GM23338 (cell line): ENCODE data around the gene IGFBP5. TPM values are rescaled to one million over a fixed set of nuclear protein-coding genes. Genes with fewer than 3 reads are reported as not detected.

Experiments used
- ATAC-seq: fragments of 200-7000 bp; cut with Tn5 transposase; 3 replicates; pipeline ENCODE4 v1.9.1; 2020
- DNase-seq: peaks from one replicate; pipeline ENCODE4 v3.0.0-alpha.2; 2015; ENCODE audit warnings: low spot score
- H2AFZ ChIP-seq: fragments of 200-600 bp; sonication (generic); 2 replicates; pipeline ENCODE4 v1.8.0; 2016; ENCODE audit warnings: antibody characterized with exemption, mild to moderate bottlenecking, moderate library complexity
- H3F3A ChIP-seq: fragments of 200-600 bp; sonication (generic); replicated peaks from 2 replicates; pipeline ENCODE4 v1.8.0; 2017; ENCODE audit warnings: antibody characterized with exemption, mixed run types, low read depth
- H3K27ac ChIP-seq: fragments of 200-600 bp; sonication (generic); 2 replicates; pipeline ENCODE4 v1.6.1; 2016; ENCODE audit warnings: low read depth
- H3K27me3 ChIP-seq: fragments of 200-600 bp; sonication (generic); 2 replicates; pipeline ENCODE4 v1.8.0; 2016; ENCODE audit warnings: mild to moderate bottlenecking, mixed run types, moderate library complexity; ENCODE audit not compliant: insufficient read depth
- H3K36me3 ChIP-seq: fragments of 200-600 bp; sonication (generic); 2 replicates; pipeline ENCODE4 v1.8.0; 2016; ENCODE audit warnings: mild to moderate bottlenecking; ENCODE audit not compliant: insufficient read depth
- H3K4me1 ChIP-seq: fragments of 200-600 bp; sonication (generic); 2 replicates; pipeline ENCODE4 v1.8.0; 2016; ENCODE audit warnings: mild to moderate bottlenecking, moderate library complexity; ENCODE audit not compliant: insufficient read depth
- H3K4me2 ChIP-seq: fragments of 200-600 bp; sonication (generic); 2 replicates; pipeline ENCODE4 v1.7.1; 2017; ENCODE audit warnings: mixed run types
- H3K4me3 ChIP-seq: fragments of 200-600 bp; sonication (generic); 2 replicates; pipeline ENCODE4 v1.6.1; 2016; ENCODE audit warnings: mixed run types
- H3K79me2 ChIP-seq: fragments of 200-600 bp; sonication (generic); replicated peaks from 2 replicates; pipeline ENCODE4 v1.8.0; 2017; ENCODE audit warnings: mild to moderate bottlenecking; ENCODE audit not compliant: insufficient read depth
- H3K9me2 ChIP-seq: fragments of 200-600 bp; sonication (generic); 2 replicates; pipeline ENCODE4 v1.8.0; 2017; ENCODE audit not compliant: insufficient read depth
- H4K20me1 ChIP-seq: fragments of 200-600 bp; sonication (generic); replicated peaks from 2 replicates; pipeline ENCODE4 v1.8.0; 2017; ENCODE audit warnings: mild to moderate bottlenecking; ENCODE audit not compliant: insufficient read depth
- H3K27ac Mint-ChIP-seq: 2 replicates; pipeline ENCODE4 v1.8.0; 2020; ENCODE audit warnings: inconsistent platforms, mild to moderate bottlenecking, moderate library complexity, mixed read lengths
- H3K27me3 Mint-ChIP-seq: 3 replicates; pipeline ENCODE4 v1.8.0; 2022; ENCODE audit warnings: low read depth, mild to moderate bottlenecking, moderate library complexity, mixed read lengths, inconsistent platforms; ENCODE audit not compliant: insufficient read depth, poor library complexity
- H3K36me3 Mint-ChIP-seq: 3 replicates; pipeline ENCODE4 v1.8.0; 2021; ENCODE audit warnings: low read depth, mild to moderate bottlenecking, inconsistent platforms, moderate library complexity, mixed read lengths
- H3K4me1 Mint-ChIP-seq: 3 replicates; pipeline ENCODE4 v1.8.0; 2020; ENCODE audit warnings: mild to moderate bottlenecking, inconsistent platforms, mixed read lengths
- H3K4me3 Mint-ChIP-seq: 3 replicates; pipeline ENCODE4 v1.8.0; 2021; ENCODE audit warnings: moderate library complexity, mild to moderate bottlenecking, inconsistent platforms, mixed read lengths
- H3K9me3 Mint-ChIP-seq: 3 replicates; pipeline ENCODE4 v1.8.0; 2020; ENCODE audit warnings: moderate library complexity, mild to moderate bottlenecking, inconsistent platforms, mixed read lengths
- CREB1 ChIP-seq: fragments of 250-450 bp; sonication (Bioruptor Pico); IDR thresholded peaks from 2 replicates; pipeline ENCODE4 v1.5.0; 2020; ENCODE audit warnings: low read depth, mild to moderate bottlenecking, moderate library complexity
- CTCF ChIP-seq, 2 experiments: fragments of 200-600 bp in 1 of 2; sonication (generic) in 1 of 2; conservative IDR thresholded peaks; 2 replicates each; pipeline versions ENCODE4 v1.5.1 to v1.6.1; 2016 to 2017; ENCODE audit warnings: antibody characterized with exemption in 2 of 2, low read depth in 2 of 2, mild to moderate bottlenecking in 2 of 2, moderate library complexity in 1 of 2
- ETS1 ChIP-seq: IDR thresholded peaks from 2 replicates; pipeline ENCODE4 v1.6.1; 2016; ENCODE audit warnings: antibody characterized with exemption
- EZH2 ChIP-seq: fragments of 200-600 bp; sonication (generic); IDR thresholded peaks from one replicate; pipeline ENCODE4 v1.8.0; 2017; ENCODE audit warnings: antibody characterized with exemption, mild to moderate bottlenecking, low read depth; ENCODE audit not compliant: unreplicated experiment
- EZH2phosphoT487 ChIP-seq: fragments of 200-600 bp; sonication (generic); IDR thresholded peaks from one replicate; pipeline ENCODE4 v1.8.1; 2018; ENCODE audit warnings: antibody characterized with exemption; ENCODE audit not compliant: unreplicated experiment
- JUNB ChIP-seq: IDR thresholded peaks from one replicate; pipeline ENCODE4 v1.6.1; 2016; ENCODE audit warnings: antibody characterized with exemption; ENCODE audit not compliant: unreplicated experiment
- NANOG ChIP-seq: IDR thresholded peaks from 2 replicates; pipeline ENCODE4 v1.6.1; 2016; ENCODE audit warnings: antibody characterized with exemption, borderline replicate concordance
- POLR2AphosphoS5 ChIP-seq: IDR thresholded peaks from 2 replicates; pipeline ENCODE4 v1.6.1; 2016; ENCODE audit warnings: antibody characterized with exemption, low read depth
- REST ChIP-seq: IDR thresholded peaks from one replicate; pipeline ENCODE4 v1.6.1; 2018; ENCODE audit warnings: antibody characterized with exemption; ENCODE audit not compliant: unreplicated experiment
- STAT1 ChIP-seq: IDR thresholded peaks from one replicate; pipeline ENCODE4 v1.6.1; 2016; ENCODE audit warnings: antibody characterized with exemption; ENCODE audit not compliant: unreplicated experiment
- ZNF114 ChIP-seq: fragments of 250-450 bp; sonication (Bioruptor Pico); IDR thresholded peaks from 2 replicates; pipeline ENCODE4 v1.5.0; 2020; ENCODE audit warnings: mild to moderate bottlenecking, moderate library complexity
- ZNF331 ChIP-seq: fragments of 250-450 bp; sonication (Bioruptor Pico); IDR thresholded peaks from 2 replicates; pipeline ENCODE4 v1.5.0; 2020; ENCODE audit warnings: low read depth, mild to moderate bottlenecking, moderate library complexity
- polyA plus RNA-seq: library from polyadenylated mRNA; unstranded; fragments of >200 nt; fragmentation: Nextera tagmentation; extraction: Ambion mirVana; gene quantifications from 2 replicates; pipeline ENCODE4 v1.2.1, GENCODE V29; 2016
- total RNA-seq: library from RNA; depleted of rRNA; stranded (reverse); fragments of >200 nt; shearing (Covaris generic); gene quantifications from 2 replicates; pipeline ENCODE4 v1.2.3, GENCODE V29; 2014

The IGFBP5 gene
- total and polyA plus RNA-seq, 2 experiments from 2014 or later = 0.70 to 2.5 TPM

GRCh38 chr2:216681683-216682082 is 13.7 kb downstream of the IGFBP5 start (continued):
- no peak for TF ChIP-seq REST
- no peak for TF ChIP-seq POLR2AphosphoS5
- no peak for TF ChIP-seq EZH2
- no peak for TF ChIP-seq CREB1
- no peak for TF ChIP-seq CTCF (conservative IDR thresholded peaks at IDR 0.05; ENCODE audit: low read depth in 2 of 2)

- Histone ChIP-seq H2AFZ (no peak overlapping the region), H3K9me2 (no peaks in the 10 kb centered on the region), H3F3A (no peaks in the 10 kb centered on the region), H3K27me3 (no peaks in the 10 kb centered on the region), H3K27ac (no peak overlapping the region), H3K36me3 (no peaks in the 10 kb centered on the region), H3K79me2 (no peaks in the 10 kb centered on the region), H4K20me1 (no peaks in the 10 kb centered on the region), H3K4me1 (peaks cover 3% of the 10 kb centered on the region; the same call in 1 of the 2 replicates), H3K4me3 (no peak overlapping the region), H3K4me2 (no peak overlapping the region)
- DNase-seq = no peak
- no peak for ATAC-seq
- no peak overlapping the region for H3K27ac Mint-ChIP-seq
- H3K27me3 Mint-ChIP-seq = peaks cover 14% of the 10 kb centered on the region
- H3K9me3 Mint-ChIP-seq = no peaks in the 10 kb centered on the region
- peaks cover 30% of the 10 kb centered on the region for H3K4me1 Mint-ChIP-seq
- H3K36me3 Mint-ChIP-seq = no peaks in the 10 kb centered on the region
- H3K4me3 Mint-ChIP-seq = no peak overlapping the region; the same call in 2 of the 3 replicates
- TF ChIP-seq CREB1 (no peak), JUNB (no peak), CTCF (conservative IDR thresholded peaks at IDR 0.05; ENCODE audit: low read depth in 2 of 2) (no peak), NANOG (no peak), ZNF114 (no peak), ZNF331 (CRISPR knock-in tag) (no peak), POLR2AphosphoS5 (no peak), EZH2phosphoT487 (no peak), ETS1 (no peak), REST (no peak), STAT1 (no peak)
Observed at GRCh38 chr2:216680951-216681629, 14.3 kb downstream of the IGFBP5 start.
